Measurements from ENCODE around the gene PRDM5.
"Not testable (repeated sequence)": the region's sequence is repeated elsewhere in the genome, so short reads cannot be mapped to it uniquely, and the experiment has no call there.

The PRDM5 gene

DNA sequence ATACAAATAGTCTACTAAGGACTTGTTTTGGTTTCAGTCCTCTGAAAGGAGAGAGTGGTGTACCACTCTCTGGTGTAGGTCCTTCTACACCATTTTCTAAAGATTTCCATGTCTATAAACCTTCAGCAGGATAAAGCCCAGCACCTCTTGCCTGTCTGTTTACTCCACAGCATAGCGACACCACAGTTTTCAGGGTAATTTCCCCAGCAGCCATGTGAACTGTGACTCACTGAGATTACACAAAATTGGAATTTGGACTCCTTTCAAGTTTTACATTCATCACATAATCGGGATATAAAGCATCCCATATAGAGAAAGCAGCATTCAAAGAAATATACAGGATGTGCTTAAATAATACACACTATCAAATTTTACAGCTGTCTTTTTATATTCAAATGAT is 229.6 kb downstream of the PRDM5 start:
- no peak for DNase-seq

DNA sequence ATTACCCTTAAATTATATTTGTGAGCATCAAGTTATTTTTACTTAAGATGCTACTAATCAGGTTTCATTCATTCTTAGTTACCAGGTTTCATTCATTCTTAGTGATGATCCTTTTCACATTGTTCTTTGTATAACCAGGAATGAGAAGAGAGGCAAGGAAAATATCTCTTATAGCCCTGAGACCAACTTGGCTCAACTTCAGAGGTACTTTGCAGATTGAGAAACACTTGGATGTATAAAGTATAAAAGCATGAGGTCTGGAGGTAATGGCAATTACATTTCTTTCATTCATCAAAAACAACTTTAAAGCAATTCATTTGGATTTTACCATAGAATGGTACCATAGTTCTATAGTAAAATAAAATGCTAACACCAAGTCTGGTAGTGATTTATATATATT is 231.0 kb downstream of the PRDM5 start:
- no peak for DNase-seq

DNA sequence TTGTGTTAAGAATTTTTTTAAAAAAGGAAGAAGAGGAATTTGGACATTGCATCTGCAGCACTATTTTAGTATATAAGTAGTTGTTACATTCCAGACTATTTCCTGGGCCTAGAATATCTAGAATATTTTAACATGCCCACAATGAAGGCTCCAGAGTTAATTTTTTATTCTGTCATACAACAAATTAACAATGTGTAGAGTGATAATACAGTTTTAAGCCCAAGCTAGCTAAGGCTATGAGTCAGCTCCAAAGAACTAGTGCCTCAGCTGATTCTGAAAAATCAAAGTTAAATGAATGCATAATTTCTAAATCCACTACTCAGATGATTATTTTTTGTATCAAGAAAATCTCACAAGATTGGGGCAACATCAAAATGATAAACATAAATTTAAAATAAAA is 231.4 kb downstream of the PRDM5 start:
- DNase-seq = no peak

DNA sequence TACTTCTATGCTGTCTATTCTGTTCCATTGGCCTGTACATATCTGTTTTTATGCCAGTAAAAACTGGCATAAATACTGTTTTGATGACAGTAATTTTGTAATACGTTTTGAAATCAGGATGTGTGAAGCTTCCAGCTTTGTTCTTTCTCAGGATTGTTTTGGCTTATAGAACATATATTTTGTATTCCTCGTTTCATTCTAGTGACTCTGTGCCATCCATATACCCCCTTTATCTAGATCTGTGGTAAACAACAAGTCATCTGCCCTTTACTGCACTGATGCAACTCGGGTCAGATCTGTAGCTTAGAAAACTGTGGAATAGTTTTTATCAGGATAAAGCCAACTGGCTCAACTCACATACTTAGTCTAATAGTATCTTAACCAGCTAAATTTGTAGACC is 233.7 kb downstream of the PRDM5 start:
- DNase-seq = no peak

DNA sequence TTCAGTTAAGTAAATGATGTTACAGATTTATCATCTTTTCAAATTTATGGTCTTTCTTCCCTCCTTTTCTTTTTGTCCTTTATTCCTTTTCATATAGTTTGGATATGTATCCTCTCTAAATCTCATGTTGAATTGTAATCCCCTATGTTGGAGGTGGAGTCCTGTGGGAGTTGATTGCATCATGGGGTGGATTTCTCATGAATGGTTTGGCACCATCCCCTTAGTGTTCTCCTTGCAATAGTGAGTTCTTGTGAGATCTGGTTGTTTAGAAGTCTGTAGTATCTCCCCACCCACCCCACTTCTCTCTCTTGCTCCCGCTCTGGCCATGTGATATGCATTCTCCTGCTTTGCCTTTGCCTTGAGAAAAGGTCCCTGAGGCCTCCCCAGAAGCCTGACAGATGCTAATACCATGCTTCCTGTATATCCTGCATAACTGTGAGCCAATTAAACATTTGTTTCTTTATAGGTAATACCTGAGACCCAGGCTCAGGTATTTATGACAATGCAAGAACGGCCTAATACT is 236.7 kb downstream of the PRDM5 start:
- DNase-seq = no peak

DNA sequence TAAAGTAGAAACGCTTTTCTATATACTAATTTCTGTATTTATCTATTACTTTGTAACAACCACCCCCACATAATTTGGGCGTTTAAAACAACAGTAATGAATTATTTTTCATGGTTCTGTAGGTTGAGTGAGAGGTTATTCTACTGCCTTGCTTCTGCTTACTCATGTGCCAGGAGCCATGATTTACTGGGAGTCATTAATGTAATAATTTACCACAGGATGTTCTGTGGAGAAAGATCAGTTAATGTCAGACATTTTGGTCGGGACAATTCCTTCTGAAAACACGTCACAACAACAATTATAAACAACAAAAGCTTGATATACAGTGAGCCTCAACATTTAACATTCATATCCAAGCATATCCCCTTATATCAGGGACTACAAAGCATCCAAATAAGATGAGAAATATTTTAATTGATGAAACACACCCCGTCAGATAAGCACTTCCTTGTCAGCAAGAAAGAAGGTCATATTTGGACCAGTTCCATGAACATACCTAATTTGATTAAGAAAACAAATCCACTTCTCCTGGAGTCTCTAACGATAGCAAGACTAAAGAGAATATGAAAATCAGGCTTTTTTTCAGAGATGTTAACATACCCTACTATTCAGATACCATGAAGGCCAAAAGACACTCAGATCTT is 238.5 kb downstream of the PRDM5 start:
- DNase-seq = no peak

DNA sequence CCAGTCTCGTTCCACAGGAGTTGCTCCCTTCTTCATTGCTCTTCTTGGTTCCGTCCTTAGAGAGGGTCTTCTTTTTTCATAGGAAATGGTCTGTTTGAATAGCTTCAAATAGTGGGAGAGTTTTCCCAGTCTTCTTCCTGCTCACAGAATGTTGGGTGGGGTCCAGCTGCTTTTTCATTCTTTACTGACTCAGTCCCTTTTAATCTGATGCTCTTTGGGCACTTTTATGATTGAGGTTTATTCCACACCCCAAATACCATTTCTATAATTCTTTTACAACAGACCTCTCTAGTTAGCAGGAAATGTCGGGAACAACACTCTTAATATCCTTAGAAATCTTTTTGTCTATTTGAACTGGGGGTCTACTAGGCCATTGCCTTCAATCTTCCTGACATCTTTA is 239.5 kb downstream of the PRDM5 start:
- DNase-seq = no peak

DNA sequence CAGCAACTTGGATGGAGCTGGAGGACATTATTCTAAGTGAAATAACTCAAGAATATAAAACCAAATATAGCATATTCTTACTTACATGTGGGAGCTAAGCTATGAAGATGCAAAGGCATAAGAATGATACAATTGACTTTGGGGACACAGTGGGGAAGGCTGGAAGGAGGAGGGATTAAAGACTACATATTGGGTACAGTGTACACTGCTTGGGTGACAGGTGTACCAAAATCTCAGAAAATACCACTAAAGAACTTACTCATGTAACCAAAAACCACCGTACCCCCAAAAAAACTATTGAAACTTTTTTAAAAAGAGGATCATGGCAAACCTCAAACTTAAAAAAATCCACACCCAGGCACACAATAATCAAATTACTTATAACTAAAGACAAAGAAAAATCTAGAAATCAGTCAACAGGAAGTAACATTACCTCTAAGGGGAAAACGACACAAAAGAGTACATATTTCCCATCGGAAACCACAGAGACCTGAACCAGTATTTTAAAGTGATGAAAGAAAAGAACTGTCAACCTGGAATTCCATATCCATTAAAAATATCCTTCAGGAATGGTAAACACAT is 241.8 kb downstream of the PRDM5 start:
- DNase-seq = no peak

DNA sequence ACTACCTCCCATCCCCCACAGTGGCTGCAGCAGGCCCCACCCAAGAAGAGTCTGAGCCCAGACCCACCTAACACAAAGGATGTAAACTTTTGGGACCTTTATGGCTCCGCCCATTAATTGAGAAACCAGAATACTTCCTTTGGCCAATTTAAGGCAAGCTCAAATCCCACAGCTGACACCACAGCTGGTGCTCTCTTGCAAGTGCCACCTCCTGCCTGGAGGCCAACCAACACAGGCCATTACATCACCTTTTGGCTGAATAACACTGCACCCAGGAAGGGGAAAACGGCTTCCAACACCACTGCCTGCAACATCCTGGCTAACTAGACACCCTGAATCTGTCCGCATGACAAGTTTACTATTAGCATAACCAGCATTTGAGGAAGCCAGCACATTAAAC is 248.8 kb downstream of the PRDM5 start:
- DNase-seq = no peak

DNA sequence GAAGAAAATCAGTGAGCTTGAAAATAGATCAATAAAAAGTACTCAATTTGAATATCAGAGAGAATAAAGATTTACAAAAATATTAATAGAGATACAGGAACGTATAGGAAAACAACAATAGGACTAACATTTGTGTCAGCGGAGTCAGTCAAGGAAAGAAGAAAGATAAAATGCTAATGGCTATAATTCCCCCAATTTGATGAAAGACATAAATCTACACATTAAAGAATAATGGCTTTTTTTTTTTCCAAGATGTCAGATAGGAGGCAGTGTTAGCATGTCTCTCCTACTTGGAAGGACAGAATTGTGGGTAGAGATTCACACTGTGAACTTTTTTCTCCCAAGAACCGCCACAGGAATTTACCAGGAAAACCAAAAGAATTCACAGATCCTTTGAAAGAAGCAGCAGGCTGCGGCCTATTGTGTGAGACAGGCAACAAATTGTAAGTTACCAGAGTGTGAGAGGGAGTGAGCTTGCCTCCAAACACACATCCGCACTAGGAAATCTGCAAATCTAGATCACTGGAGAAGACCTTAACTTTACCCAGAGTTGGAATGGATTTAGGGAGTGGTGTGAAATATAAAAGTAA is 249.9 kb downstream of the PRDM5 start:
- no peak for DNase-seq

DNA sequence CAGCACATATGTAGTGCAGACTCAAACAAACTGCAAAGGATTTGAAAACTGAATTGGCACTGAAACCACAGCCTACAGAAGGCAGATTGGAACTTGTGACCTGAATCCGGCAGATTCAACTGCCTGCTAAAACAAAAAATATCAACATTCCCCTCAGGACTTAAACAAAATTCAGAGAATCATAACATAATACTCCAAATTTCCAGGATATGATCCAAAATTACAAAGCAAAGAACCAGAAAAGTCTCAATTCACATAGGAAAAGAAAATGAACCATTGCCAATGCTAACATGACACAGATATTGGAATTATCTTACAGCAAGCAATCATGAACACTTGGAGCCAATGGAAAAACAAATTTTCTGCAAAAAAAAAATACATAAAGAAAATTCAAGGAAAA is 250.4 kb downstream of the PRDM5 start:
- DNase-seq = no peak

DNA sequence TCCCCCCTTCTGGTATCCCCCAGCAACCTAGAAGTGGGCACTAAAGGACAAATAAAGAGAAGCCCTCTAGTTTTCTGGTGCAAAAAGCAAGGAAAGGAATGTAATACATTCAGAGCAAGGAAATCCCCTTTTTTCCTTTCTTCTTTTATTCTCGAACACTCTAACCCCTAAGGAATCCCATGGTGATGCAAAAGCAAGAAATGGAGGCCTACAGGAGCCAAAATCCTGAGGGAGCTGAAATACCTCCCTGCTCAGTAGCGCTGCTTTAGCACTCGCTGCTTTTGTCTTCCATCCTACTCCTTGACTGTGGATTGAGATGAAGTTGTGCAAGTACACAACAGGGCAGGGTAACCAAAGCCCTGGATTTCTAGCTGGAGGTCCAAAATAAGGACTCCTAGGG is 251.0 kb downstream of the PRDM5 start:
- DNase-seq = no peak

DNA sequence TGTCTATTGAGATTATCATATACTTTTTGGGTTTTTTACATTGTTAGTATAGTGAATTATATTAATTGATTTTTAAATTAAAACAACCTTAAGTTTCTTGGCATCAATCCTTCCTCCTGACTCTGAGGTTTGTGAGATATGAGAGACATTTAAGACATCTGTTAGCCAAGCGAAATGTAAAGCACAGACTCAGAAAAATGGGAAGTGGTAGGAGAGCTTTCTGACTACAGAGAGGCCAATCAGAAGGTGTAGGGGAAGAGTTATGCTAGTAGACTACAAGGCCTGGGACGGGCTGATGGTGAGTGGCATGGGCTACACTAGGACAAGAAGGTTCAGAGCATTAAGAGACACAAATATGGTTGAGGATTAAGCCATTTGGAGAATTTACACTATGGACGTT is 255.4 kb downstream of the PRDM5 start:
- DNase-seq = no peak

DNA sequence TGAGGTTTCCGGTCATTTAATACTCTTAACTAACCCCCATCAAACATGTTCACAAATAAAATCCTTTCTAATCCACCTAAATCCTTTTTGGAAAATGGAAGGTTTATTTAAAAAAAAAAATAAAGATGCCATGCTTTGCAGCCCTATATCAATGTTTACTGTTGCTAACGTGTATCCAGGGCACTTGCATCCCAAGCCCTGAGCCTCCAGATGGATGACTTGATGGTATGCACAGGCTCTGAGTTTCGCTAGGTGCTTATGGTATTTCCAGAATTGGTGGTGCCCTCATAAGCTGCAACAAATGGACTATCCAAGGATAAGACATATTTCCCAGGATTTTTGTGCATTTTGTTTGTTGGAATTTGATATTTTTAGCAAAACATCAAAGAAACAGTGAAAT is 257.7 kb downstream of the PRDM5 start:
- no peak for DNase-seq

DNA sequence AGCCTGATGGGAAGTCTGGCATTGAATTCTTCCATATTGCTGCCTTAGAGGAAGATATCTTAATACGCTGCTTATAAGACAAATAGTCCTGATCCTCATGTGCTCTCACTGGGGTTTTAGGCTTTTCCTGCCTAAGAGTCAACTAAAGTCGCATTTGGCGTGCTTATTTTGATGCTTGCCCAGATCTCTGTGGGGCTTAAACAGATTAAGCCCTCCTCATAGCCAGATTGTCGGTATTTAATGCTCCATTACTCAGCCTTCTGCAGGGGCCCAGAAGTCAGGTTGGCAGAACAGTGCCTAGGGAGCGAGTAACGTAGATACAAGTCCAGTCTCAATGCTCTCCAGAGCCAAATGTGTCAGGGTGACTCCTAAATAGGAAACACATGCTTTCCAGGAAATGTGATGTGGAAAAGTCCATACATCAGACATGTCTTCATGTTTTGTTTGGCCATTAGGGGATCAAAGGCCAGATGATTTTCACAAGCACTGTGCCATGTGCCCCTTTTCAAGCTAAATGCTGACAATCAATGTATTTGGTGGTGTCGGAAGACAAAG is 262.8 kb downstream of the PRDM5 start:
- no peak for DNase-seq

DNA sequence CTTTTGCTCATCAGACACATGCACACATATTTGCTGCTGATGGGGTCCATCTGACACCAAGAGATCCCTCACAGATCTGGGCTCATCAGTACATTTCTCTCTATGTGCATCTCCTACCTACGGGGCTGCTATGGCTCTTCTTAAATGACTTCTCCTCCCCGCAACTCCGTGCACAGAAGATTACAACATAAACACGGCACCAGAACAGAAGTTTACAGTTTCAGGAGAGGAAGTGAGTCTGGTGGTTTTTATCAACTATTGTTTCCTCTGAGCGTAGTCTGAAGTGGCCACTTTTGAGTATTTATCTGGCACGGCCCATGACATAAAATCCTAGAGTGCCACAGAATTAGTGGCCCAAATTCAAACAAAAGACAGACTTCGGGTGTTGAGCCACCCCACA is 263.8 kb downstream of the PRDM5 start:
- no peak for DNase-seq

DNA sequence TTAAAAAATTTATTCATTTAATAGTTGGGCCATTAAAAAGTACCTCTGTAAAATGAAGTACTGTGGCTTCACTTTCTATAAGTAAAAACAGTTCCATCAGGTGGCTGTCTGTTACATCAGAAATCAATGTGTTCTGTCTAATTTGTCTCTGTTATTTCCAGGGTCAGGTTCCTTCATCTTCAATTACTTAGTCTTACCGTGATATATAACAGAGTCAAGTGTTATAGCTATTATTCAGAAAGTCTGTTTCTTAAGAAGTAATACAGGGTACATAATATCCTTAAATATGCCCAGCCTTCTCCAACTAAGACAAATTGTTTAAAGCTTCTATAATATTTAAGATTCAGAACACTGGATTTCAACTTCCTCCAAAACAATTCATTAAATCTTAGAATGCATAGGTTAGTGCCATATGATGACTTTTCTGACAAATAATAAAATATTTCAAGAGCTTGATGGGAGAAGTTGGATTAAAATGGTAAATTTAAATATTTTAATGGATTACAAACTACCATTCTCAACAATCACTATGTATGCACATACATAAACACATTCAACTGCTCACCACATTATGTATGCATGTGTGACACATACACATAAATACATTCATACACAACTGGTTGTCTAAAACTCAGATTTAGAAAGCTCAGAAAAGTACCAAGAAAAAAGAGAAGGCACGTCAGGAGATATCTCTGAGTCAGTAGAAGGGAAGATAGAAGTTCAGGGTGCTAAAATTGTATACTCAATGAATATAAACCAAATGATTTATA is 268.5 kb downstream of the PRDM5 start:
- no peak for DNase-seq

DNA sequence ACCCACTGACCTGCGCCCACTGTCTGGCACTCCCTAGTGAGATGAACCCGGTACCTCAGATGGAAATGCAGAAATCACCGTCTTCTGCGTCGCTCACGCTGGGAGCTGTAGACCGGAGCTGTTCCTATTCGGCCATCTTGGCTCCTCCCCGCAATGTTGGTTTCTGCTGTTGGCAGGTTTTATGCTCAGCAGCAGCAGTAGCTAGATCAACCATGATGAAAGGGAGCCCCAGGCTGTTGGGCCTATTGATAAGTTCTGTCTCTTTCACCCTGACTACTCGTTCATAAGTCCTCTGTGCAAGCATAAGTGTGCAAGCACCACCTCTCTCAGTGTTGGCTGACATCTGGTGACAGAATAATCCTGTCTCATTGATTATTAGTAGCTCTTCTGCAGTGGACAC is 274.2 kb downstream of the PRDM5 start:
- DNase-seq = not testable (repeated sequence)
